ENCODE data around the gene NINJ2. TPM values are rescaled to one million over a fixed set of nuclear protein-coding genes. Genes with fewer than 3 reads are reported as not detected.

Gene NINJ2
- polyA plus RNA-seq, 3 donors: 32.9 to 92.7 (median 73.7) TPM

DNA sequence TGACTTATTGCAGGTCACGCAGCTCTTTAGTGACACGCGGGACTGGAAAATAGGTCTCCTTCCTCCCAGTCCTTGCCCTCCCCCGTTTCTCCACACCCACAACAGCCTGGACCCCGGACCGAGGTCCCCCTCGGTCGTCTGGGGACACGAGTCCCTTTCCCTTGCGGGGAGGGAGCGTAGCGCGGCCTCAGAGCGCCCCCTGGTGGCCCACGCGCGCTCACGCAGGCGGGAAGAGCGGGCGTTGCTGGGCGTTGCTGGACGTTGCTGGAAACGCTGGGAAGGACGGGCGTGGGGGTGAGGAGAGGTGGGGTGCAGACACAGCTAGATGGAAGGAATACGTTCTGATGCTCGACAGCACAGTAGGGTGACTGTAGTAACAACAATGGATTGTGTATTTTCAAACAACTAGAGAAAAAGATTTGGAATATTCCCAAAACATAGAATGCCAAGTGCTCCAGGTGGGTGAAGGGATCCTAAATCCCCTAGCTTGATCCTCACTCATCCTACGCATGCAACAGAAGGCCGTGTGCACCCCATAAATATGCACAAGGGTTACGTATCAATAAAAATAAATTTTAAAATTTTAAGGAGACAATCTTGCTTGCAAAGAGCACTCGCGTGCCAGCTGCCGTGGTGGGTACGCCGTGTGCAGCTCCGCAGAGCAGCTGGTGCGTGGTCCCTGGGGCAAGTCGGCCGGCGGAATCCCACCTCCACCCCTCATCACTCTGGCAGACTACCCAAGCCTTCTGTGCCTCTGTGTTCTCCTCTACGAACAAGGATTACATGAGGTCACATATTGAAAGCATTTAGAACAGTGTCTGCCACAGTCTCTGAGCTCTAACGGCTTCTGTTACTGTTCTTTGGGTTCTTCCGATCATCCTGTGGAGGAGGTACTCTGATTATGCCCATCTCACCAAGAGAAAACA, 116.1 kb downstream of the NINJ2 start:
- Histone ChIP-seq H3K36me3 (replicated peaks in 1 of 2; ENCODE audit: control insufficient read depth in 1 of 2, insufficient read depth in 2 of 2, low read length in 2 of 2) (no peaks in the 10 kb centered on the region), H3K9ac (ENCODE audit: insufficient read depth, low read length, poor library complexity, severe bottlenecking) (no peak overlapping the region), H3K4me1 (ENCODE audit: control insufficient read depth in 1 of 2, insufficient read depth in 2 of 2, low read length in 2 of 2) (peaks cover 14 to 26% of the 10 kb centered on the region in 2 donors), H3K27ac (ENCODE audit: low read depth in 1 of 2, low read length in 2 of 2) (no peak overlapping the region), H3K9me3 (replicated peaks in 1 of 2; ENCODE audit: control insufficient read depth in 1 of 2, insufficient read depth in 1 of 2, low read length in 2 of 2) (no peaks in the 10 kb centered on the region), H3K79me2 (ENCODE audit: insufficient read depth, low read length) (no peaks in the 10 kb centered on the region), H3K4me3 (replicated peaks in 1 of 3; ENCODE audit: low read depth in 2 of 3, low read length in 3 of 3) (peak overlapping the region in 1 of 3 experiments; percentile 39), H2AFZ (ENCODE audit: insufficient read depth, low read depth, low read length, poor library complexity, severe bottlenecking) (no peak overlapping the region), H3K27me3 (ENCODE audit: control insufficient read depth in 2 of 2, insufficient read depth in 2 of 2, low read length in 2 of 2) (peaks cover 0 to 7% of the 10 kb centered on the region in 2 donors), H3K4me2 (replicated peaks; ENCODE audit: extremely low read depth, low read length, poor library complexity, severe bottlenecking) (peak overlapping the region; percentile 55), H4K20me1 (ENCODE audit: insufficient read depth, low read length) (no peaks in the 10 kb centered on the region)
- H3K27me3 Mint-ChIP-seq (ENCODE audit: low read depth in 3 of 3): peaks cover 11 to 51% (median 13%) of the 10 kb centered on the region in 3 donors
- intact Hi-C loops (cut with micrococcal nuclease): loop anchor here (2.0 to 5.0 kb wide), 3 partner anchors 90 to 105 kb away; partner anchors contain the start of gene B4GALNT3 (in 1 of the 2)
- H3K9me3 Mint-ChIP-seq: peaks cover 0 to 2% (median 0%) of the 10 kb centered on the region in 7 donors
- WGBS (ENCODE audit: insufficient coverage): 31% methylated on average over 33 of the region's 44 CpGs
- no peak overlapping the region for H3K27ac Mint-ChIP-seq
- peak; percentile 52 to 63 (median 54) for DNase-seq
- H3K4me1 Mint-ChIP-seq: peaks cover 17% of the 10 kb centered on the region
- TF ChIP-seq, protein P1, sequence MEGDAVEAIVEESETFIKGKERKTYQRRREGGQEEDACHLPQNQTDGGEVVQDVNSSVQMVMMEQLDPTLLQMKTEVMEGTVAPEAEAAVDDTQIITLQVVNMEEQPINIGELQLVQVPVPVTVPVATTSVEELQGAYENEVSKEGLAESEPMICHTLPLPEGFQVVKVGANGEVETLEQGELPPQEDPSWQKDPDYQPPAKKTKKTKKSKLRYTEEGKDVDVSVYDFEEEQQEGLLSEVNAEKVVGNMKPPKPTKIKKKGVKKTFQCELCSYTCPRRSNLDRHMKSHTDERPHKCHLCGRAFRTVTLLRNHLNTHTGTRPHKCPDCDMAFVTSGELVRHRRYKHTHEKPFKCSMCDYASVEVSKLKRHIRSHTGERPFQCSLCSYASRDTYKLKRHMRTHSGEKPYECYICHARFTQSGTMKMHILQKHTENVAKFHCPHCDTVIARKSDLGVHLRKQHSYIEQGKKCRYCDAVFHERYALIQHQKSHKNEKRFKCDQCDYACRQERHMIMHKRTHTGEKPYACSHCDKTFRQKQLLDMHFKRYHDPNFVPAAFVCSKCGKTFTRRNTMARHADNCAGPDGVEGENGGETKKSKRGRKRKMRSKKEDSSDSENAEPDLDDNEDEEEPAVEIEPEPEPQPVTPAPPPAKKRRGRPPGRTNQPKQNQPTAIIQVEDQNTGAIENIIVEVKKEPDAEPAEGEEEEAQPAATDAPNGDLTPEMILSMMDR (IDR thresholded peaks at IDR 0.05): peak; percentile 99
- peak overlapping the region in 1 of 2 donors; percentile 67 for H3K4me3 Mint-ChIP-seq
- H3K36me3 Mint-ChIP-seq: no peaks in the 10 kb centered on the region

- 68% methylated on average over 33 of the region's 41 CpGs for WGBS (ENCODE audit: insufficient coverage)
- H3K9me3 Mint-ChIP-seq: peaks cover 0 to 2% (median 0%) of the 10 kb centered on the region in 7 donors
- no peak overlapping the region for H3K9ac ChIP-seq (ENCODE audit: insufficient read depth, low read length, poor library complexity, severe bottlenecking)
- H3K4me2 ChIP-seq (replicated peaks; ENCODE audit: extremely low read depth, low read length, poor library complexity, severe bottlenecking): peak overlapping the region; percentile 55
- H3K4me1 Mint-ChIP-seq: peaks cover 17% of the 10 kb centered on the region
- no peaks in the 10 kb centered on the region for H3K9me3 ChIP-seq (replicated peaks in 1 of 2; ENCODE audit: control insufficient read depth in 1 of 2, insufficient read depth in 1 of 2, low read length in 2 of 2)
- no peaks in the 10 kb centered on the region for H3K79me2 ChIP-seq (ENCODE audit: insufficient read depth, low read length)
- peak overlapping the region in 1 of 3 experiments; percentile 39 for H3K4me3 ChIP-seq (replicated peaks in 1 of 3; ENCODE audit: low read depth in 2 of 3, low read length in 3 of 3)
- peaks cover 8 to 51% (median 11%) of the 10 kb centered on the region in 3 donors for H3K27me3 Mint-ChIP-seq (ENCODE audit: low read depth in 3 of 3)
- TF ChIP-seq, protein P1 (IDR thresholded peaks at IDR 0.05): no peak
- H3K36me3 ChIP-seq (replicated peaks in 1 of 2; ENCODE audit: control insufficient read depth in 1 of 2, insufficient read depth in 2 of 2, low read length in 2 of 2): no peaks in the 10 kb centered on the region
- DNase-seq: peak in 2 of 3 donors; percentile 32 to 39
- no peaks in the 10 kb centered on the region for H3K36me3 Mint-ChIP-seq
- H3K4me3 Mint-ChIP-seq: peak overlapping the region in 1 of 2 donors; percentile 83
- no peak overlapping the region for H3K27ac ChIP-seq (ENCODE audit: low read depth in 1 of 2, low read length in 2 of 2)
- intact Hi-C loops (cut with micrococcal nuclease): loop anchor here (2.0 to 5.0 kb wide), 3 partner anchors 89 to 104 kb away; partner anchors contain the start of gene B4GALNT3 (in 1 of the 2)
- H3K27me3 ChIP-seq (ENCODE audit: control insufficient read depth in 2 of 2, insufficient read depth in 2 of 2, low read length in 2 of 2): peaks cover 0 to 7% of the 10 kb centered on the region in 2 donors
- no peaks in the 10 kb centered on the region for H4K20me1 ChIP-seq (ENCODE audit: insufficient read depth, low read length)
- H3K27ac Mint-ChIP-seq: no peak overlapping the region
- H3K4me1 ChIP-seq (ENCODE audit: control insufficient read depth in 1 of 2, insufficient read depth in 2 of 2, low read length in 2 of 2): peaks cover 14 to 26% of the 10 kb centered on the region in 2 donors
- H2AFZ ChIP-seq (ENCODE audit: insufficient read depth, low read depth, low read length, poor library complexity, severe bottlenecking): no peak overlapping the region
Observed at GRCh38 chr12:546265-546919, 116.9 kb downstream of the NINJ2 start.
